A549 (cell line): ENCODE measurements around the gene NUCKS1. TPM values are rescaled to one million over a fixed set of nuclear protein-coding genes. Genes with fewer than 3 reads are reported as not detected.

Experiments
- ATAC-seq, 2 experiments: fragments of 200-7000 bp in 1 of 2; fragments of >200 bp in 1 of 2; cut with Nextera tagmentation in 1 of 2; cut with Tn5 transposase in 1 of 2; 3 replicates each; pipeline versions ENCODE4 v1.8.0 to v1.9.1; 2018 to 2020; ENCODE audit warnings: mild to moderate bottlenecking in 1 of 2, moderate library complexity in 1 of 2
- CTCF ChIA-PET: fragments of 300-600 bp; sonication (Branson Sonifier 250); formaldehyde crosslinking; extraction: SDS; loops from one replicate; lab custom pipeline; 2021; ENCODE audit warnings: antibody characterized with exemption, inconsistent platforms; lab: Yijun Ruan, JAX
- POLR2A ChIA-PET: fragments of 350-600 bp; formaldehyde crosslinking; extraction: SDS; loops from one replicate; lab custom pipeline; 2021; ENCODE audit warnings: antibody characterized with exemption, inconsistent platforms; lab: Yijun Ruan, JAX
- DNase-seq, 2 experiments: peaks; one replicate each; pipeline versions ENCODE4 v3.0.0 to v3.0.0-alpha.2; 2011 to 2016; ENCODE audit warnings: low read depth in 1 of 2, low spot score in 1 of 2
- FAIRE-seq: peaks from 2 replicates; lab custom pipeline; 2011; peaks lifted over from hg19 to GRCh38; lab: Jason Lieb, UNC
- H3K27ac ChIP-seq, 2 experiments: fragments of >200 bp; sonication (Bioruptor Twin); formaldehyde crosslinking; 3 replicates each; pipeline ENCODE4 v1.5.1; 2016 to 2017
- H3K4me1 ChIP-seq: fragments of >200 bp; sonication (Bioruptor Twin); formaldehyde crosslinking; 3 replicates; pipeline ENCODE4 v1.6.1; 2016
- H3K4me2 ChIP-seq: fragments of >200 bp; sonication (Bioruptor Twin); formaldehyde crosslinking; 3 replicates; pipeline ENCODE4 v1.6.1; 2016
- H3K4me3 ChIP-seq: fragments of >200 bp; sonication (Bioruptor Twin); formaldehyde crosslinking; 3 replicates; pipeline ENCODE4 v1.5.1; 2016
- H3K9me3 ChIP-seq: fragments of >200 bp; sonication (Bioruptor Twin); formaldehyde crosslinking; 3 replicates; pipeline ENCODE4 v1.6.1; 2016
- BHLHE40 ChIP-seq: IDR thresholded peaks from 2 replicates; pipeline ENCODE4 v1.6.1; 2012; ENCODE audit warnings: low read depth, low read length, inconsistent platforms
- CBX8 ChIP-seq: fragments of 200-600 bp; sonication (generic); IDR thresholded peaks from 2 replicates; pipeline ENCODE4 v1.6.1; 2016
- CHD4 ChIP-seq: fragments of 200-600 bp; sonication (generic); IDR thresholded peaks from 2 replicates; pipeline ENCODE4 v1.6.1; 2016; ENCODE audit warnings: antibody characterized with exemption, mild to moderate bottlenecking, borderline replicate concordance
- EHF ChIP-seq: fragments of 250-450 bp; sonication (Bioruptor Pico); IDR thresholded peaks from 2 replicates; pipeline ENCODE4 v1.5.0; 2020; ENCODE audit warnings: mild to moderate bottlenecking
- EHMT2 ChIP-seq: fragments of 200-600 bp; sonication (generic); IDR thresholded peaks from 2 replicates; pipeline ENCODE4 v1.6.1; 2016; ENCODE audit warnings: antibody characterized with exemption, low read depth, mild to moderate bottlenecking, moderate library complexity
- ESRRA ChIP-seq: fragments of 150-350 bp; IDR thresholded peaks from 2 replicates; pipeline ENCODE4 v1.6.1; 2014; ENCODE audit warnings: mild to moderate bottlenecking, low read length, borderline replicate concordance
- FOXS1 ChIP-seq: fragments of 250-450 bp; sonication (Bioruptor Pico); IDR thresholded peaks from 2 replicates; pipeline ENCODE4 v1.5.0; 2020; ENCODE audit warnings: mild to moderate bottlenecking, moderate library complexity
- HDAC2 ChIP-seq: fragments of 200-600 bp; sonication (generic); IDR thresholded peaks from 2 replicates; pipeline ENCODE4 v1.6.1; 2016
- HOXA7 ChIP-seq: fragments of 250-450 bp; sonication (Bioruptor Pico); IDR thresholded peaks from 2 replicates; pipeline ENCODE4 v1.5.0; 2020; ENCODE audit warnings: mild to moderate bottlenecking, moderate library complexity
- HOXB13 ChIP-seq: fragments of 250-450 bp; sonication (Bioruptor Pico); IDR thresholded peaks from 2 replicates; pipeline ENCODE4 v1.5.0; 2020; ENCODE audit warnings: low read depth, mild to moderate bottlenecking, moderate library complexity
- JUN ChIP-seq, 2 experiments: fragments of >200 bp; sonication (Bioruptor Twin); formaldehyde crosslinking; IDR thresholded peaks; 2 replicates in 1 of 2; 3 replicates in 1 of 2; pipeline ENCODE4 v1.6.1; 2016 to 2017
- JUNB ChIP-seq: fragments of >200 bp; sonication (Bioruptor Twin); formaldehyde crosslinking; IDR thresholded peaks from 2 replicates; pipeline ENCODE4 v1.6.1; 2016
- NFE2L2 ChIP-seq: fragments of 150-350 bp; conservative IDR thresholded peaks from 2 replicates; pipeline ENCODE4 v1.6.1; 2014; ENCODE audit warnings: low read length
- PHF8 ChIP-seq: fragments of 200-600 bp; sonication (generic); IDR thresholded peaks from 2 replicates; pipeline ENCODE4 v1.6.1; 2016; ENCODE audit warnings: low read depth, mild to moderate bottlenecking, antibody characterized with exemption, moderate library complexity, borderline replicate concordance
- POLR2AphosphoS2 ChIP-seq: conservative IDR thresholded peaks from 2 replicates; pipeline ENCODE4 v1.6.1; 2012; ENCODE audit warnings: low read length, improper control_type of control experiment, inconsistent platforms
- RAD21 ChIP-seq, 2 experiments: fragments of >200 bp in 1 of 2; sonication (Bioruptor Twin) in 1 of 2; formaldehyde crosslinking in 1 of 2; IDR thresholded peaks in 1 of 2; conservative IDR thresholded peaks in 1 of 2; 2 replicates in 1 of 2; 3 replicates in 1 of 2; pipeline ENCODE4 v1.6.1; 2012 to 2018; ENCODE audit warnings: inconsistent platforms in 1 of 2
- RNF2 ChIP-seq: fragments of 200-600 bp; sonication (generic); IDR thresholded peaks from 2 replicates; pipeline ENCODE4 v1.6.1; 2016; ENCODE audit warnings: low read depth, mild to moderate bottlenecking, antibody characterized with exemption, moderate library complexity, borderline replicate concordance
- SMC3 ChIP-seq: fragments of >200 bp; sonication (Bioruptor Twin); formaldehyde crosslinking; IDR thresholded peaks from 3 replicates; pipeline ENCODE4 v1.6.1; 2018; ENCODE audit warnings: inconsistent platforms
- TFCP2L1 ChIP-seq: fragments of 250-450 bp; sonication (Bioruptor Pico); IDR thresholded peaks from 2 replicates; pipeline ENCODE4 v1.5.0; 2021; ENCODE audit warnings: mild to moderate bottlenecking
- ZC3H11A ChIP-seq: fragments of 450-650 bp; IDR thresholded peaks from 2 replicates; pipeline ENCODE4 v1.6.1; 2014; ENCODE audit warnings: antibody characterized with exemption, mild to moderate bottlenecking
- ZFP36 ChIP-seq: fragments of 450-650 bp; IDR thresholded peaks from 2 replicates; pipeline ENCODE4 v1.6.1; 2014; ENCODE audit warnings: borderline replicate concordance; ENCODE audit not compliant: partially characterized antibody
- WGBS: methylation state at CpG from one replicate; pipeline ENCODE4 v1.1.6; 2017; ENCODE audit errors: missing lambda C conversion rate; 5-methylcytosine and 5-hydroxymethylcytosine counted together
- polyA plus RNA-seq, 4 experiments: library from polyadenylated mRNA; depleted of rRNA in 3 of 4; stranded (reverse); fragments of >200 nt; fragmentation: RNase III in 1 of 4; extraction: RNeasy Plus Mini Kit Qiagen cat#74134 plus additional on column Dnase treatment in 1 of 4; gene quantifications; 2 replicates in 3 of 4; 3 replicates in 1 of 4; pipeline ENCODE4 v1.2.3, GENCODE V29; 2011 to 2017
- TF ChIP-seq, protein P1 (sequence below): fragments of 250-450 bp; sonication (Bioruptor Pico); IDR thresholded peaks from 2 replicates; pipeline ENCODE4 v1.5.0; 2020; ENCODE audit warnings: low read depth, mild to moderate bottlenecking, moderate library complexity
- TF ChIP-seq, protein P2 (sequence below): IDR thresholded peaks from 2 replicates; pipeline ENCODE4 v1.6.1; 2012; ENCODE audit warnings: low read depth, borderline replicate concordance
- TF ChIP-seq, protein P3 (sequence below): fragments of >200 bp; sonication (Bioruptor Twin); formaldehyde crosslinking; IDR thresholded peaks from 3 replicates; pipeline ENCODE4 v1.6.1; 2016
- TF ChIP-seq, protein P4 (sequence below): fragments of >200 bp; sonication (Bioruptor Twin); formaldehyde crosslinking; IDR thresholded peaks from 2 replicates; pipeline ENCODE4 v1.6.1; 2016
- TF ChIP-seq, protein P5 (sequence below): fragments of 250-450 bp; sonication (Bioruptor Pico); IDR thresholded peaks from 2 replicates; pipeline ENCODE4 v1.5.0; 2021; ENCODE audit warnings: mild to moderate bottlenecking, moderate library complexity, borderline replicate concordance
- TF ChIP-seq, protein P6 (sequence below): fragments of 150-350 bp; IDR thresholded peaks from 2 replicates; pipeline ENCODE4 v1.6.1; 2014; ENCODE audit warnings: low read depth, mild to moderate bottlenecking, low read length

NUCKS1 gene
- polyA plus RNA-seq, 2 of the 4 experiments (the other 2 are of a cell fraction), result 141 to 190 TPM

DNA sequence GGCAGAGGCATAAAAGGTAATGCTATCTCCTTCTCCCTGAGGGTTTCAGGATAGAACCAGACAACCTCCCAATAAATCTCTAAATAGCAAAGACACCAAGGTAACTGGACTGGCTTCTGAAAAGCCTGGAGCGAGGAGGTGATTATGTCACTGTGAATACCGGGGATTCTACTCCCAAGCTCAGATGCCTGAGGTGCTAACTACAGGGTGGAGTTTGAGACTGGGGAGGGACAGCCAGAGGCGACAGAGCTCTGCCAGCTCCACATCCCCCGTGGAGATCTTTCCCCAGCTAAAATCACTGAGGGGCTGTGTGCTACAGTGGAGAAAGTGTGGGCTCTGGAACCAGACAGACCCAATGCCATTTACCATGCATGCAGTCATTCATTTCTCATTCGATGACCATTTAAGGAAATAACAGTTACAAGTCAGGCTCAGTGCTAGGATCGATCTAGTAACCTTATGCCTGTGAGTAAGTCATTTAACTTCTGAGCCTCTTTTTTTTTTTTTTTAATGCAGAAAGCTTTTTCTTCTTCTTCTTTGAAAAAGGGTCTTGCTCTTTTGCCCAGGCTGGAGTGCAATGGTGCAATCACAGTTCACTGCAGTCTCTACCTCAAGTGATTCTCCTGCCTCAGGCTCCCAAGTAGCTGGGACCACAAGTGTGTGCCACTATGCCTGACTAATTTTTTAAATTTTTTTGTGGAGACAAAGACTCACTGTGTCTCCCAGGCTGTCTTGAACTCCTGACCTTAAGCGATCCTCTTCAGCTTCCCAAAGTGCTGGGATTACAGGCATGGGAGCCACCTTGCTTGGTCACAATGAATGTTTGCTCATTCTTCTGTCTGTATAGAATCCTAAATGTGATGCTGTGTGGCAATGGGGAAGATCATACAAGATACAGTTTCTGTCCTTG is 61.6 kb downstream of the NUCKS1 start:
- CTCF ChIA-PET, result interaction anchor here (0.7 to 10.9 kb wide), 10 partner anchors 9 to 335 kb away, joined by 3 to 85 read pairs (median 4); partner anchors contain the start of gene SLC45A3
- WGBS, result 63% methylated on average over 7 of the region's 7 CpGs
- TF ChIP-seq, protein P1, sequence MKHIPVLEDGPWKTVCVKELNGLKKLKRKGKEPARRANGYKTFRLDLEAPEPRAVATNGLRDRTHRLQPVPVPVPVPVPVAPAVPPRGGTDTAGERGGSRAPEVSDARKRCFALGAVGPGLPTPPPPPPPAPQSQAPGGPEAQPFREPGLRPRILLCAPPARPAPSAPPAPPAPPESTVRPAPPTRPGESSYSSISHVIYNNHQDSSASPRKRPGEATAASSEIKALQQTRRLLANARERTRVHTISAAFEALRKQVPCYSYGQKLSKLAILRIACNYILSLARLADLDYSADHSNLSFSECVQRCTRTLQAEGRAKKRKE (CRISPR knock-in tag), result no peak
- TF ChIP-seq, protein P2, sequence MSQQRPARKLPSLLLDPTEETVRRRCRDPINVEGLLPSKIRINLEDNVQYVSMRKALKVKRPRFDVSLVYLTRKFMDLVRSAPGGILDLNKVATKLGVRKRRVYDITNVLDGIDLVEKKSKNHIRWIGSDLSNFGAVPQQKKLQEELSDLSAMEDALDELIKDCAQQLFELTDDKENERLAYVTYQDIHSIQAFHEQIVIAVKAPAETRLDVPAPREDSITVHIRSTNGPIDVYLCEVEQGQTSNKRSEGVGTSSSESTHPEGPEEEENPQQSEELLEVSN, result no peak
- no peak for TF ChIP-seq HOXA7 (CRISPR knock-in tag)
- TF ChIP-seq, protein P3, sequence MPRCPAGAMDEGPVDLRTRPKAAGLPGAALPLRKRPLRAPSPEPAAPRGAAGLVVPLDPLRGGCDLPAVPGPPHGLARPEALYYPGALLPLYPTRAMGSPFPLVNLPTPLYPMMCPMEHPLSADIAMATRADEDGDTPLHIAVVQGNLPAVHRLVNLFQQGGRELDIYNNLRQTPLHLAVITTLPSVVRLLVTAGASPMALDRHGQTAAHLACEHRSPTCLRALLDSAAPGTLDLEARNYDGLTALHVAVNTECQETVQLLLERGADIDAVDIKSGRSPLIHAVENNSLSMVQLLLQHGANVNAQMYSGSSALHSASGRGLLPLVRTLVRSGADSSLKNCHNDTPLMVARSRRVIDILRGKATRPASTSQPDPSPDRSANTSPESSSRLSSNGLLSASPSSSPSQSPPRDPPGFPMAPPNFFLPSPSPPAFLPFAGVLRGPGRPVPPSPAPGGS, result no peak
- TF ChIP-seq, protein P4, sequence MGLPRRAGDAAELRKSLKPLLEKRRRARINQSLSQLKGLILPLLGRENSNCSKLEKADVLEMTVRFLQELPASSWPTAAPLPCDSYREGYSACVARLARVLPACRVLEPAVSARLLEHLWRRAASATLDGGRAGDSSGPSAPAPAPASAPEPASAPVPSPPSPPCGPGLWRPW, result no peak
- no peak for TF ChIP-seq BHLHE40
- TF ChIP-seq CHD4, result no peak
- TF ChIP-seq ZC3H11A, result no peak
- no peak for TF ChIP-seq PHF8
- TF ChIP-seq HOXB13 (CRISPR knock-in tag), result no peak
- no peak for TF ChIP-seq NFE2L2
- no peak for TF ChIP-seq JUNB
- no peak for TF ChIP-seq RNF2
- no peak for TF ChIP-seq CBX8
- TF ChIP-seq EHMT2, result no peak
- Histone ChIP-seq H3K4me3 (no peak overlapping the region), H3K4me1 (0 out of 3 replicates have a peak, but pooled peaks cover 3% of the 10 kb centered on the region), H3K4me2 (no peak overlapping the region), H3K9me3 (no peaks in the 10 kb centered on the region), H3K27ac (no peak overlapping the region)
- DNase-seq, result no peak
- no peak for ATAC-seq
- no peak for FAIRE-seq
- POLR2A ChIA-PET, result no interaction called here

DNA sequence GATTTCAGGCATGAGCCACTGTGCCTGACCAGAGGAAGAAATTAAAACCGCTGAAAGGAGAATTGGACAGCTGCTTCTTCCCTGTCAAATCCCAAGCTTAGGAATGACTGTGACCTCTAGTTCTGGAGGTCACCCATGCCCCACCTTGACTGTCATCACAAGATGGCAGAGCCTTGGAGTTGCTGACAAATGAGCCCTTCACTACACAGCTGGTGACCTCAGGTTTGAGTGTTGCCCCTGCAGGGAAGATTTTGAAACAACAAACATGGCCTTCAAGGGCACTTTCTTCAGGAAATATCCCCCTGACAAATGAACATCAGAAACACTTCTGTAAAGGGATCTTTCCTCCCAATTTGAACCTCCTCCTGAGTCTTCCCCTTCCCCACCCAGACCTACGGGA is 62.7 kb downstream of the NUCKS1 start:
- ChIA-PET POLR2A (no interaction called here), CTCF (interaction anchor here (0.7 to 10.9 kb wide), 7 partner anchors 8 to 333 kb away, joined by 3 to 85 read pairs (median 4); no protein-coding TSS in a partner anchor)
- WGBS, result 78% methylated on average over 2 of the region's 2 CpGs
- H3K27ac ChIP-seq, result no peak overlapping the region
- no peak for DNase-seq
- no peak for ATAC-seq
- 0 out of 3 replicates have a peak, but pooled peaks cover 3% of the 10 kb centered on the region for H3K4me1 ChIP-seq
- H3K9me3 ChIP-seq, result no peaks in the 10 kb centered on the region
- FAIRE-seq, result no peak
- TF ChIP-seq SMC3, result no peak
- TF ChIP-seq JUN (IDR thresholded peaks at IDR 0.05), result no peak
- TF ChIP-seq, protein P1 (CRISPR knock-in tag), result no peak
- TF ChIP-seq HOXB13 (CRISPR knock-in tag), result no peak
- TF ChIP-seq PHF8, result no peak
- TF ChIP-seq, protein P5, sequence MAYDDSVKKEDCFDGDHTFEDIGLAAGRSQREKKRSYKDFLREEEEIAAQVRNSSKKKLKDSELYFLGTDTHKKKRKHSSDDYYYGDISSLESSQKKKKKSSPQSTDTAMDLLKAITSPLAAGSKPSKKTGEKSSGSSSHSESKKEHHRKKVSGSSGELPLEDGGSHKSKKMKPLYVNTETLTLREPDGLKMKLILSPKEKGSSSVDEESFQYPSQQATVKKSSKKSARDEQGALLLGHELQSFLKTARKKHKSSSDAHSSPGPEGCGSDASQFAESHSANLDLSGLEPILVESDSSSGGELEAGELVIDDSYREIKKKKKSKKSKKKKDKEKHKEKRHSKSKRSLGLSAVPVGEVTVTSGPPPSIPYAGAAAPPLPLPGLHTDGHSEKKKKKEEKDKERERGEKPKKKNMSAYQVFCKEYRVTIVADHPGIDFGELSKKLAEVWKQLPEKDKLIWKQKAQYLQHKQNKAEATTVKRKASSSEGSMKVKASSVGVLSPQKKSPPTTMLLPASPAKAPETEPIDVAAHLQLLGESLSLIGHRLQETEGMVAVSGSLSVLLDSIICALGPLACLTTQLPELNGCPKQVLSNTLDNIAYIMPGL (CRISPR knock-in tag), result no peak
- no peak for TF ChIP-seq POLR2AphosphoS2
- no peak for TF ChIP-seq EHMT2
- TF ChIP-seq RAD21 (conservative IDR thresholded peaks at IDR 0.05 in 1 of 2, IDR thresholded peaks at IDR 0.05 in 1 of 2), result no peak
- TF ChIP-seq, protein P2, result no peak
- TF ChIP-seq EHF, result no peak
- TF ChIP-seq, protein P6, sequence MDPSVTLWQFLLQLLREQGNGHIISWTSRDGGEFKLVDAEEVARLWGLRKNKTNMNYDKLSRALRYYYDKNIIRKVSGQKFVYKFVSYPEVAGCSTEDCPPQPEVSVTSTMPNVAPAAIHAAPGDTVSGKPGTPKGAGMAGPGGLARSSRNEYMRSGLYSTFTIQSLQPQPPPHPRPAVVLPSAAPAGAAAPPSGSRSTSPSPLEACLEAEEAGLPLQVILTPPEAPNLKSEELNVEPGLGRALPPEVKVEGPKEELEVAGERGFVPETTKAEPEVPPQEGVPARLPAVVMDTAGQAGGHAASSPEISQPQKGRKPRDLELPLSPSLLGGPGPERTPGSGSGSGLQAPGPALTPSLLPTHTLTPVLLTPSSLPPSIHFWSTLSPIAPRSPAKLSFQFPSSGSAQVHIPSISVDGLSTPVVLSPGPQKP, result no peak
- TF ChIP-seq TFCP2L1 (CRISPR knock-in tag), result no peak
- no peak for TF ChIP-seq ZFP36
- no peak for TF ChIP-seq FOXS1 (CRISPR knock-in tag)
- TF ChIP-seq HDAC2, result no peak
- TF ChIP-seq ESRRA, result no peak
- no peak for TF ChIP-seq CHD4
- H3K4me3 ChIP-seq, result no peak overlapping the region
- H3K4me2 ChIP-seq, result no peak overlapping the region
